HG03139 (cell line): ENCODE measurements around the gene CXCL16.
"Not testable (repeated sequence)": the region's sequence is repeated elsewhere in the genome, so short reads cannot be mapped to it uniquely, and the experiment has no call there.

Experiments used
- ATAC-seq: cut with Tn5 transposase; IDR thresholded peaks from one replicate; pipeline ENCODE4 v1.9.1; 2021; ENCODE audit not compliant: unreplicated experiment

CXCL16 gene

DNA sequence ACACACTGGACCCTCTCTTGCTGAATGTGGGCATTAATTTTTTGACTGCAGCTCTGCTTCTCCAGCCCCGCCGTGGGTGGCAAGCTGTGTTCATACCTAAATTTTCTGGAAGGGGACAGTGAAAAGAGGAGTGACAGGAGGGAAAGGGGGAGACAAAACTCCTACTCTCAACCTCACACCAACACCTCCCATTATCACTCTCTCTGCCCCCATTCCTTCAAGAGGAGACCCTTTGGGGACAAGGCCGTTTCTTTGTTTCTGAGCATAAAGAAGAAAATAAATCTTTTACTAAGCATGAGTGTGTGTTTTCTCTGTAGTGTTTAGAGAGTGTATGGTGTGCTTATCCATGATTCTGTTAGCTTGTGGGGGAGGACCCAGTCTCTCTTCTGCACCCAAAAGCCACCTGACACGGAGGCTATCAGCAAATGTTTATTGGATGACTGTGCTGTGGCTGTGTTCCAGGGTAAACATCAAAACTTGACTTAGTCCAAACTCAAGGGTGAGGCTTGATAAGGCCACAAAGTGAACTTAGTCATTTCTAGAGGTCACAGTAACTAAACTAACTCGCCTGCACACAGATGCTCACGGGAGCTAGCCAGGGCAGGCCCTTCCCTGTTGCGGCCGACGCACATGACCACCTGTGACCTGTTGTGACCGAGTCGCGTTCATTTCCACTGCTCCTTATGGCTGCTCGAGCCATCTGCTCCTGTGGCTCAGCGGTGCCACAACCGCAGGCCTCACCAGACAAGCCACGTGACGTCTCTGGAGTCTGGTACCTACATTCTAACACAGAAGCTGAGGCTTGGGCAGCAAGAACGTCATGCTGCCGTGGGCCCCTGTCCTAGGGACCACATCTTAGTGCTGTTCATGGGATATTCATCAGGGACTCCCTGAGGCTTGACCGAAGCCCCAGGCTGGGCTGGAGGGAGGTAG is 18.3 kb downstream of the CXCL16 start:
- no peak for ATAC-seq

DNA sequence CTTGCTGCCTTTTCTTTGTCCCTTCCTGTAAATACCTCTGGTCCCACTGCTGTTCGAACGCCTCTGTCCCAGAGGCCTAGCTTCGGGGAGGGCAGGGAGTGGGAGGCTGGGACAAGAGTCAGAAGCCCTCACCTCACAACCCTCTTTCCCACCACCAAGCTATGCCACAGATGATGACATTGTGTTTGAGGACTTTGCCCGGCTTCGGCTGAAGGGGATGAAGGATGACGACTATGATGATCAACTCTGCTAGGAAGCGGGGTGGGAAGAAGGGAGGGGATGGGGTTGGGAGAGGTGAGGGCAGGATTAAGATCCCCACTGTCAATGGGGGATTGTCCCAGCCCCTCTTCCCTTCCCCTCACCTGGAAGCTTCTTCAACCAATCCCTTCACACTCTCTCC is 18.9 kb downstream of the CXCL16 start:
- ATAC-seq, result no peak

DNA sequence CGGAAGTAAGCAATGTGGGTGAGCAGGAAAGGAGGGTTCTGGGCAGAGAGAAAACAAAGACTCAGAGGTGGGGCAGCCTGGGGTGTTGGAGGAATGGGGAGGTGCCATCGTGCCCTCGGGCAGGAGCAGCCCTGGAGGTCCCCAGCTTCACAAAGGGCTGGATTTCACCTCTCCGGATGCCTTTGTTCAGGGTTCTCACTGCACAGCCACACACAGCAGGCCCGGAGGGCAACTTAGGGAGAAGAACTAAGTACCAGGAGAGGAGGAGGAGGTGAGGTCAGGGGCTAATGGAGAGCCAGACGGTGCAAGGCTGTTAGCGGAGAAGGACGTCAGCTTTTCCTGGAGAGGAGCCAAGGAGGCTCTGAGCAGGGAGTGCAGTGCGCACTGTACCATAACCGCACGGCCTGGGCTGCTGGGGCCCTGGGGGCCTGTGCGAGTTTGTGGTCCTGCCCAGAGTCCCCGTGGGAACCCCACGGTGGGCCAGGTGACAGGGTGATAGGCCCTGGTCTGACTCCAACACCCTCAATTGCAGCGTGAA is 20.0 kb downstream of the CXCL16 start:
- ATAC-seq, result no peak

DNA sequence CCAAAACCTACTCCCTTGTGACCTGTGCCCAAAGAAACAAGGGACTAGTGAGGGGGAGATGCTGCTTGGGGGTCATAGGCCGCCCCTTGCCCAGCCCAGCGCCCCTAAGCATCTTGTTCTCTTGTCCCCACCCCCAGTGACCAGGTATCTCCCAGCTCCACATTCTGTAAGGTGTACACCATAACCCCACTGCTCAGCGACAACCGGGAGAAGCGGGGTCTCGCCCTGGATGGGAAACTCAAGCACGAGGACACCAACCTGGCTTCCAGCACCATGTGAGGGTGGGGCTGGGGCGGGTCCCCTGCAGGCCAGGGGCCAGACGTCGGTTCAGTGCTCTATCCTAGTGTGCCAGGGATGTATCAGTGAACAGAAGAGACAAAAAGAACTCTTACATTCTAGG is 20.6 kb downstream of the CXCL16 start:
- no peak for ATAC-seq

DNA sequence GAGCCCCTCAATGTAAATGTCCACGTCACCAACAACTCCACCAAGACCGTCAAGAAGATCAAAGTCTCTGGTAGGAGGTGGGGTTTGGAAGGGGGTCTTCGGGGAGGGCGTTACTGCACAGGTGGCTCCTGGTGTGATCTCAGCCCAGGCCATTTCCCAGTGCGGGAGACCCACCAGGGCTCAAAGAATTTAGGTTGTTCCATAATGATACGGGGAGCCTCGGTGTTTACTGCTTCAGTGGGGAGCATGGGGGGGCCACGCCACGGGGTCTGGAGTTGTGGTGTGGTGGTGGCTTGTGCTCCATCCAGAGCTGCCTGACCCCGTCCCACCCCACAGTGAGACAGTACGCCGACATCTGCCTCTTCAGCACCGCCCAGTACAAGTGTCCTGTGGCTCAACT is 21.5 kb downstream of the CXCL16 start:
- ATAC-seq, result no peak

DNA sequence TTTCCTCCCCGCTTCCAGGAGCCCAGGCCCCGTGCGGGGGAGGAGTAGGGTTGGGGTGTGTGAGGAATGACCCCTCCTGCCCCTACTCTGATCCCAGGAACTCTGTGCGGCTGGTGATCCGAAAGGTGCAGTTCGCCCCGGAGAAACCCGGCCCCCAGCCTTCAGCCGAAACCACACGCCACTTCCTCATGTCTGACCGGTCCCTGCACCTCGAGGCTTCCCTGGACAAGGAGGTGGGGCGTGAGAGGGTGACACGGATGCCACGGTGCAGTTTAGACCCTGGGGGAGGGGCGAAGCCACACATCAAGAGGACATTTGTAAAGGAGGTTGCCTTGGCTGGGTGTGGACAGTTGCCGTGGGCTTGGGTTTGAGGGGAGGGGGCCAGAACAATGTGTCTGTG is 21.9 kb downstream of the CXCL16 start:
- ATAC-seq, result no peak

DNA sequence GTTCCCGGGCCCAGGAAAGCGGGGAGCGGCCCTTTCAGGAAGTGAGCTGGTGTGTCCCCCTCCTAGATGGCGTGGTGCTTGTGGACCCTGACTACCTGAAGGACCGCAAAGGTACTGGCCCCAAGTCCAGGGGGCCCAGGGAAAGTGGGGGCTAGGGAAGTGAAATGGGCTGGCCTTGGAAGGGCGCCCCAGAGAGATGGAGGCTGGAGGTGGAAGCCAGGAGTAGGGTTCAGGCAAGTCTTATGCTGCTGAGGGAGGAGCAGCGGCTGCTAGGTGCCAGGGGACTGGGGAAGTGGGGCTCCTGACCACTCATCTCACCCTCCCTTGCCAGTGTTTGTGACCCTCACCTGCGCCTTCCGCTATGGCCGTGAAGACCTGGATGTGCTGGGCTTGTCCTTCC is 23.6 kb downstream of the CXCL16 start:
- ATAC-seq, result no peak

DNA sequence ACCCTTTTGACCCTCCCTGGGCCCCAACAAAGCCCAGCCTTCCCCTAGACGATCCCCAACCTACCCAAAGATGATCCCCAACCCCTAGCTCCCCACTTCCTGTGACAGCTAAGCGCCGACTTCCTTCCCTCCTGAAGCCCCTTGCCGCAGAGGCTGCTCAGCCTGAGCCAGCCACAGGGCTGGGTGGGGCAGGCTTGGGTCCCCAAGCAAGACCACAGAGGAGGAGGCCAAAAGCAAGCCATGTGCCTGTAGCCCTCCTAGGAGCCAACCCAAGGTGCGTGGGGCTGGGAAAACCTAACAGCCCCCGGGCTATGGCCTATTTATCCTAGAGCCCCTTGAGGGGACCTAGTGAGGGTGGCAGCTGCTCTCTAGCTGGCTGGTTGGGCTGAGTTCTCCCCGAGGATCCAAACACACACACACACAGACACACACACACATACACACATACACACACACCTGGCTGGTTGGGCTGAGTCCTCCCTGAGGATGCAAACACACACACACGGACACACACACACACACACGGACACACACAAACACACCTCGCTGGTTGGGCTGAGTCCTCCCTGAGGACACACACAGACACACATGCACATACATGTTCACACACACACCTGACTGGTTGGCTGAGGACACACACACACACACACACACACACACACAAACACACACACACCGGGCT is 24.5 kb downstream of the CXCL16 start:
- ATAC-seq, result no peak

DNA sequence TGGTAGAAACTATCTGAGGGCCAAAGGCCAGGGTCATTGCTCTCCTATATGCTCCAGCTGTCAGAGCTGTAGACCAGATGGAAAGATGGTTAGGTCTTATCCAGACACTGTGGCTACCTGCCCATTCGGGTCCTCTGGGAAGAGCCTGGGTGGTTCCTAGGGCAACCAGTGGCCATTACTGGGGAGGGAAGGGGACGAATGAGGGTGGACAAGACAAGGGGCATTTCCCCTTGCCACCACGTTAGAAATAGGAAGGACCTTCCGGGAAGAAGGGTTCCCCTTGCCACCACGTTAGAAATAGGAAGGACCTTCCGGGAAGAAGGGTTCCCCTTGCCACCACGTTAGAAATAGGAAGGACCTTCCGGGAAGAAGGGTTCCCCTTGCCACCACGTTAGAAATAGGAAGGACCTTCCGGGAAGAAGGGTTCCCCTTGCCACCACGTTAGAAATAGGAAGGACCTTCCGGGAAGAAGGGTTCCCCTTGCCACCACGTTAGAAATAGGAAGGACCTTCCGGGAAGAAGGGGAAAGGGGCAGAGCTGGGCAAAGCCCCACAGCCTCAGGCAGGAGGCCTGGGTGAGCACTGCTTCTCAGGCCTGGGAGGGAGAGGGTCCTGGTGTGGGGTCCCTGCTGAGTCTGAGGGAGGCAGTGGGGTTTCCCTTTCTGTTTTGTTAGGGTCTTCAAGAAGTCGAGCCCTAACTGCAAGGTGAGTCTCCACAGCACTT is 25.2 kb downstream of the CXCL16 start:
- not testable (repeated sequence) for ATAC-seq

DNA sequence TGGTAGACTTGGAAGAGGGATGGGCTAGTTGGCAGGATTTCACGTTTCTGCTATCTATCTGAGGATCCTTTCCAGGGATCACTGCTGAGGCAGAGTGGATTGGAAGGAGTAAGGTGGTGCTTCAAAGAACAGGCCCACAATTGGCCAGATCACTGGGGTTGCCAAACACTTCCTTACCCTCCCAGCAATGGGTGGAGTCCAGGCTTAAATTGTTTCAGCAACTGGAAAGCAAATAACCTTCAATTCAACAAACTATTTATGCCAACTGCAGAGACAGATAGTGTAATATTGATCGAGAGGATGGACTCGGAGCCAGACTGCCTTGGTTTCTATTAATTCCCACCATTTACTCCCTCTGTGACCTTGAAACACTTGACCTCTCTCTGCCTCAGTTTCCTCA is 27.2 kb downstream of the CXCL16 start:
- ATAC-seq, result no peak

DNA sequence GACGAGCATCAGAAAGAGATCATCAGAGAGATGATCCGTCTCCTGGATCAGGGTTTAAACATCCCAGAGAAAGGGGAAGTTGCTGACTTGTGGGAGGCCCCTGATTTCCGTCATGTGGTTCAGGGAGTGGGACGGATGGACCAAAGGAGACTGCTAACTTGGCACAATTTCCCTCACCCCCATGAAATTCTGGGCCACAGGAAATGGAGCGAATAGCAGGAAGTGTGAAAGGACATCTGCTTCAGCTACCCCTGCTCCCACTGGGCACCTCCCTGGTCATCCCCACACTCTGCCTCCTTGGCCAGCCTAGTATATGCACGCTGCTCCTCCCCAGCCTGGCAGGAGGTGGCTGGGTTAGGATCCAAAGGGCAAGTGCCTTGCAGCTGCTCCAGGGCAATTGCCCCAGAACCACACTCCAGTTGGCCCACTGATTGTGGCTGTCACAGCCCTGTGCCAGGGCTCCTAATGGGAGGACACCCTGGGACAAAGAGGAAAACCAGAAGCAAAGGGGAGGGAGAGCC is 28.0 kb downstream of the CXCL16 start:
- no peak for ATAC-seq

DNA sequence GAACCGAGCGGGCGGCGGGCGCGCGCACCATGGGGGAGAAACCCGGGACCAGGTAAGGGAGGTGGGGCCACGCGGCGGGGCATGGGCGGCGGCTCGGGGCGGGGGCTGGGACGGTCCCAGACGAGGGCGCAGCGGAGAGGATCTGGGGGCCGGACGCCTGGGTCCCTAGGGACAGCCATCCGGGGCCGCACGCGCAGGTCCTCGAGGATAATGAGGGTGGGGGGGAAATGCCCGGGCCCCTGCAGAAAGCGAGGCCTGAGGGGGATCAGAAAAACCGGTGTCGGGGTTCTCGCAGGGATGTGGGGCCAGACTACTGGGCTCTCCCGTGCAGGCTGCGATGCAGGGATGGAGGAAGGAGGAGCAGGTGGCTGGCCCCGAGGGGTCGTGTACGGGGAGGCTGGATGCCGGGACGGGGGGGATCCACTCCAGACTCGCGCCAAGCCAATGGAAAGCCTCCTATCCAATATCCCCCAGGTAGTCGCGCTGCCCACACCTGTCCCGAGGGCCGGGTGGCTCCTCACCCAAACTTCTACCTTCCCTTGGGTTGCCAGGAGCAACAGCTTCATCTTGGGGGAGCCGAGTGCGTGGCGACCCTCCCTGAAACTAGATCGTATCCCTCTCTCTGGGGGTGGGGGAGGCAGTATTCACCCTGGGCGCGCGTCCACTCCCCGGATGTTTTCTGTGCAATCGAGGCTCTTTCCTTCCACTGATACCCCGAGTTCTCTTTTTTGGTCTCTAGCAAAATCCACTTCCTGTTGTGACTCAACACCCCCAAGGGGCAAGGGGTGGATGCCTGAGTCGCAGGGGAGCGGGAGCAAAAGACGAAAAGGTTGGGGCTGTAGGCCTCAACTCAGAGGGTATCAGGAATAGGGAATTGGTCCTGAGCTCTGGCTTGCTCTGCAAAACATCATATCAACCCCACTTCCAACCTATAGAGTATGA is 28.8 kb downstream of the CXCL16 start:
- ATAC-seq, result no peak

DNA sequence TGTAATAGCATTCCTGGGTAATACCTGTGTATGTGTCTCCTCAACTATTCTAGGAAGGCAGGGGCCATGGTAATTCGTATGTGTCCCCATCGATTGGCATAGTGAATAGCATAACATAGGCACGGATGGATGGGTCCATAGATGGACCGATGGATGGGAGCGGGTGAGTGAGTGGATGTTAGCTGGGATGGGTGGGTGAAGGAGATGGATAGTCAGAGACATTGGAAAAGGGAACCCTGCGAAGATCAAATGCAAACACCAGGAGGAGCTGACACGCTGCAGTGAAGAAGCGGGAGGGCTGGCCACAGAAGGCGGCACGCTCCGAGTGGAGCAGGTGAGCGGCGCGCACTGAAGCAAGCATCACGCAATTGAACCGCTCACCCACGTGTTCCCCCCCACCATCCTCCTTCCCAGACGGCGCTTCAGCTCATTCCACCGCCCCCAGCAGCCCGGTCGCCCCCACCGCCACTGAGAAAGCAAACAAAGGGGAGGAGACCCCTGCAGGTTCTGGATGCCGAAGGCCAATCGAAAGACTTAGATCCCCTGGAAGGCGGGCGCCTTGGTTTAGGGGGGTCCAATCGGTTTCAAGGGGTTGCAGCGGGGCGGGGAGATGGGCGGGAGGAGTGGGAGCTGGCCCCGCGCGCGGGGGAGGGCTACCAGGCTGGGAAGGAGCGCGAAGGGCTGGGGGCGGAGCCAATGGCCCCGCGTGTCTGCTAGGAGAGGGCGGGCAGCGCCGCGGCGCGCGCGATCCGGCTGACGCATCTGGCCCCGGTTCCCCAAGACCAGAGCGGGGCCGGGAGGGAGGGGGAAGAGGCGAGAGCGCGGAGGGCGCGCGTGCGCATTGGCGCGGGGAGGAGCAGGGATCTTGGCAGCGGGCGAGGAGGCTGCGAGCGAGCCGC is 29.7 kb downstream of the CXCL16 start, which contains the start of gene ARRB2:
Gene ARRB2, plus strand, starts transcription at position 839 of the 899 bp plus-strand sequence. CDS start 90 bp downstream, outside the sequence.
- ATAC-seq, result peak; percentile 74

DNA sequence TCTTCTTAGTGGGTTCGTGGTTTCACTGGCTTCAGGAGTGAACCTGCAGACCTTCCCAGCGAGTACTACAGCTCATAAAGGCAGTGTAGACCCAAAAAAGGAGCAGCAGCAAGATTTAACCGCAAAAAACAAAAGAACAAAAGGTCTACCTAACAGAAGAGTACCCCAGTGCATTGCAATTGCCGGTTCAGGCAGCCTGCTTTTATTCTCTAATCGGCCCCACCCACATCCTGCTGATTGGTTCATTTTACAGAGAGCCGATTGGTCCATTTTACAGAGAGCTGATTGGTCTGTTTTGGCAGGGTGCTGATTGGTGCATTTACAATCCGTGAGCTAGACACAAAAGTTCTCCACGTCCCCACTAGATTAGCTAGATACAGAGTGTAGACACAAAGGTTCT is 31.3 kb downstream of the CXCL16 start:
- ATAC-seq, result no peak

DNA sequence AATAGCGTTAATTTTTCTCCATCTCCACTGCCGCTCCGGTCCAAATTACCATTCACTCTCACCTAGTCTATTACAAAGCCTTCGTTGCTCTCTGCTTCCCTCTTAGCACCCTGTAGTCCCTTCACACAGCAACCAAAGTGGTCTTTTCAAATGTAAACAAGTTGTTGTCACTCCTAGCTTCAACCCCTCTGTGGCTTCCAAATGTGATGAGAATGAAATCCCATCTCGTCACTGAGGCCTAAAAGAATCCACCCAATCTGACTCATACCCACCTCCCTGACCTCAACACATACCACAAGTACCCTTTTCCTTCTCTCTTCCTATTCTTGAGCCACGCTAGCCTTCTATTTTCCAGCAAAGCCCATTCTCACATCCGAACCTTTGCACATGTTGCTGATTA is 33.6 kb downstream of the CXCL16 start:
- ATAC-seq, result no peak

DNA sequence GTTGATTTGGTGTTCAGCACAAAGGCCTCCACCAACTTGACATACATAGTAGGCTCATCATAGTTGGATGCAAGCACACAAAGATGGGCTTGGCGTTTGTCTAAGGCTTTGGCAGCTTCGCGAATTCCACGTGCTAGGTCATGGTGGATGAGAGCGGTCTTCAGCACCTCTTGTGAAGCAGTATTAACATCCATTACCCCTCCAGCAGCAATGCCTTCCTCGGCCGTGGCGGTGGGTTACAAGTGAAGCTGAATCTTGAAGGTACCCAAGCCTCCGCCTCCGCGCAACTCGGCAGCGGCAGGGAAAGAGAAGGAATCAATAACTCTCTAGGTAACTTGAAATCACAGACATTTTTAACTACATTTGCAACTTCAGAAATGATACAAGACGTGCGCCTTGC is 34.7 kb downstream of the CXCL16 start:
- no peak for ATAC-seq

DNA sequence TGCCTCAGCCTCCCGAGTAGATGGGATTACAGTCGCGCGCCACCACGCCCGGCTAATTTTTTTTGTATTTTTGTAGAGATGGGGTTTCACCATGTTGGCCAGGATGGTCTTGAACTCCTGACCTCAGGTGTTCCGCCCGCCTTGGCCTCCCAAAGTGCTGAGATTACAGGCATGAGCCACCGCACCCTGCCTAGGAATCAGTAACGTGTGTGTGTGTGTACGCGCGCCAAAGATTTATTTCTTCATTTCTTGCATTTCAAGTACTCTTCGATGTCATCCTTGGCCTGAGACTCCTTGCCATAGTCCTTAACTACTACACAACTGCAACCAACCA is 35.2 kb downstream of the CXCL16 start:
- ATAC-seq, result not testable (repeated sequence)

DNA sequence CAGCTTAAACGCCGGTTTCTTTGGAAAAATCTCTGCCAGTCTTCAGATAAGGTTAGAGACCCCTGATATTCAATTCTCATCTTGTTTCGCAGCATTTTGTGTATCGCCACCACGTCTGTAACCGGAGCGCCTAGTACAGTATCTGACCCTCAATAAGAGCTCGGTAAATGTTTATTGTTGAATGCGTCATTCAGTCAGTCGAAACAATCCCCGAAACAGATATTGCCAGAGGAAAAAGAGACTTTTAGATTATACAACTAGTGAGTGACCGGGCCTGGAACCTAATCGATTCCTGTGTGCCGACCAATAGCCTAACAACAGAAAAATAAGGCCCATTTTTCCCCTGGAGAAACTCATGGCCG is 36.4 kb downstream of the CXCL16 start:
- ATAC-seq, result no peak

DNA sequence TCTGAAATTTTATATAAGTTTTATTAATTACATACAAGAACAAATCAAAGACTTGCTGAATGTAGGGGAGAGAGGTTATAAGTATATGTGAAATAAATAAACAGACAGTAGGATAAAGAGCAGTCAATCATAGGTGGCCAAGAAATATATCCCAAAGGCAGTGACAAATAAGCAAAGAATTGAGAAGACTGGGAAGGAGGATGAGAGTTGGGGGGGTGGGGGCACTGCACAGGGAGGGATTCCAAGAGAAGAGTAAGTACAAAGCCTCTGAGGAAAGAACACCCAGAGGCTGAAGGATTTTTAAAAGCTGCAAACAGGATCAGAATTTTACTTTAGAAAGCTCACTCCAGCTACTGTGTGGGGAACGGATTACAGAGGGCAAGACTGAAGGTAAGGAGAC is 38.6 kb downstream of the CXCL16 start:
- ATAC-seq, result no peak
